ENCODE data around the gene SOS1.
A peak's percentile ranks its signal among the peaks of the same experiment; 100 is the strongest.

Gene SOS1

GRCh38 chr2:39039072-39039471 lies 81.8 kb downstream of the SOS1 start:
- ChIA-PET CTCF (interaction anchor here (1.9 kb wide), 1 partner anchor 191 kb away, joined by 9 read pairs; no protein-coding TSS in a partner anchor), POLR2A (no interaction called here)
- no peaks in the 10 kb centered on the region for H3K4me1 ChIP-seq (ENCODE audit: control insufficient read depth, insufficient read depth, low read length)
- no peaks in the 10 kb centered on the region for H3K36me3 ChIP-seq (ENCODE audit: control insufficient read depth in 2 of 2, insufficient read depth in 1 of 2, low read length in 2 of 2)
- no peak overlapping the region for H3K4me3 ChIP-seq (ENCODE audit: low read depth, low read length)
- no peak overlapping the region for H3K27ac ChIP-seq (ENCODE audit: extremely low read depth, low read depth, low read length)
- TF ChIP-seq ZNF555 (tag by site-specific recombination; conservative IDR thresholded peaks at IDR 0.05) = no peak
- no peaks in the 10 kb centered on the region for H3K9me3 ChIP-seq (ENCODE audit: control insufficient read depth, insufficient read depth, low read depth, low read length)

- Histone ChIP-seq H3K9me3 (ENCODE audit: control insufficient read depth, insufficient read depth, low read depth, low read length) (no peaks in the 10 kb centered on the region), H3K36me3 (ENCODE audit: control insufficient read depth in 2 of 2, insufficient read depth in 1 of 2, low read length in 2 of 2) (peaks cover 7 to 13% of the 10 kb centered on the region in 2 experiments; a peak in 2 of 3 replicates), H3K27ac (ENCODE audit: extremely low read depth, low read depth, low read length) (no peak overlapping the region), H3K4me1 (ENCODE audit: control insufficient read depth, insufficient read depth, low read length) (no peaks in the 10 kb centered on the region), H3K4me3 (ENCODE audit: low read depth, low read length) (no peak overlapping the region)
- POLR2A ChIA-PET = no interaction called here
- CTCF ChIA-PET = no interaction called here
- TF ChIP-seq SP3 (tag by site-specific recombination; IDR thresholded peaks at IDR 0.05) (no peak), ZNF248 (tag by site-specific recombination; IDR thresholded peaks at IDR 0.05) (no peak), OSR2 (tag by site-specific recombination; IDR thresholded peaks at IDR 0.05) (no peak), ZNF768 (tag by site-specific recombination; IDR thresholded peaks at IDR 0.05) (no peak), ZNF843 (tag by site-specific recombination; IDR thresholded peaks at IDR 0.05) (no peak), ZNF600 (tag by site-specific recombination; IDR thresholded peaks at IDR 0.05) (no peak), ZNF24 (tag by site-specific recombination; IDR thresholded peaks at IDR 0.05) (no peak), ZNF335 (tag by site-specific recombination; conservative IDR thresholded peaks at IDR 0.05) (no peak), ZNF391 (tag by site-specific recombination; IDR thresholded peaks at IDR 0.05; ENCODE audit: borderline replicate concordance, low read depth) (no peak), MYNN (tag by site-specific recombination; IDR thresholded peaks at IDR 0.05; ENCODE audit: borderline replicate concordance) (no peak)
These were observed 86.9 kb downstream of the SOS1 start for GRCh38 chr2:39033980-39034379.

- Histone ChIP-seq H3K4me3 (ENCODE audit: low read depth, low read length) (no peak overlapping the region), H3K9me3 (ENCODE audit: control insufficient read depth, insufficient read depth, low read depth, low read length) (no peaks in the 10 kb centered on the region), H3K4me1 (ENCODE audit: control insufficient read depth, insufficient read depth, low read length) (no peaks in the 10 kb centered on the region), H3K27ac (ENCODE audit: extremely low read depth, low read depth, low read length) (no peak overlapping the region), H3K36me3 (ENCODE audit: control insufficient read depth in 2 of 2, insufficient read depth in 1 of 2, low read length in 2 of 2) (peaks cover 3 to 13% of the 10 kb centered on the region in 2 experiments; a peak in 2 of 3 replicates)
- CTCF ChIA-PET = interaction anchor here (0.6 kb wide), 1 partner anchor 91 kb away, joined by 3 read pairs; no protein-coding TSS in a partner anchor
- POLR2A ChIA-PET = interaction anchor here (0.6 kb wide), 1 partner anchor 242 kb away, joined by 3 read pairs; no protein-coding TSS in a partner anchor
- TF ChIP-seq ZNF664 (tag by site-specific recombination; IDR thresholded peaks at IDR 0.05) (0 out of 2 replicates have a peak, but pooled peaks have one; percentile 24), ZNF660 (tag by site-specific recombination; IDR thresholded peaks at IDR 0.05) (no peak)
These were observed 93.4 kb downstream of the SOS1 start for GRCh38 chr2:39027421-39027820.

- POLR2A ChIA-PET = no interaction called here
- H3K9me3 ChIP-seq (ENCODE audit: control insufficient read depth, insufficient read depth, low read depth, low read length) = no peaks in the 10 kb centered on the region
- H3K27ac ChIP-seq (ENCODE audit: extremely low read depth, low read depth, low read length) = no peak overlapping the region
- peaks cover 9% of the 10 kb centered on the region for H3K4me1 ChIP-seq (ENCODE audit: control insufficient read depth, insufficient read depth, low read length)
- no peak overlapping the region for H3K4me3 ChIP-seq (ENCODE audit: low read depth, low read length)
- CTCF ChIA-PET = no interaction called here
- TF ChIP-seq SP3 (tag by site-specific recombination; IDR thresholded peaks at IDR 0.05) = no peak
- TF ChIP-seq, protein P1, sequence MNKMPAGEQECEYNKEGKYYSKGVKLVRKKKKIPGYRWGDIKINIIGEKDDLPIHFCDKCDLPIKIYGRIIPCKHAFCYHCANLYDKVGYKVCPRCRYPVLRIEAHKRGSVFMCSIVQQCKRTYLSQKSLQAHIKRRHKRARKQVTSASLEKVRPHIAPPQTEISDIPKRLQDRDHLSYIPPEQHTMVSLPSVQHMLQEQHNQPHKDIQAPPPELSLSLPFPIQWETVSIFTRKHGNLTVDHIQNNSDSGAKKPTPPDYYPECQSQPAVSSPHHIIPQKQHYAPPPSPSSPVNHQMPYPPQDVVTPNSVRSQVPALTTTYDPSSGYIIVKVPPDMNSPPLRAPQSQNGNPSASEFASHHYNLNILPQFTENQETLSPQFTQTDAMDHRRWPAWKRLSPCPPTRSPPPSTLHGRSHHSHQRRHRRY (tag by site-specific recombination; IDR thresholded peaks at IDR 0.05) = no peak
- no peak for TF ChIP-seq ZNF274 (IDR thresholded peaks at IDR 0.05; ENCODE audit: low read length)
- no peak for TF ChIP-seq ZNF274 (tag by site-specific recombination; IDR thresholded peaks at IDR 0.05; ENCODE audit: borderline replicate concordance)
- TF ChIP-seq WT1 (tag by site-specific recombination; IDR thresholded peaks at IDR 0.05) = no peak
- H3K36me3 ChIP-seq (ENCODE audit: control insufficient read depth in 2 of 2, insufficient read depth in 1 of 2, low read length in 2 of 2) = peaks cover 0 to 8% of the 10 kb centered on the region in 2 experiments; a peak in 2 of 3 replicates
These were observed 96.0 kb downstream of the SOS1 start for GRCh38 chr2:39024833-39025232.
